Activated CD4-positive, CD25-positive, alpha-beta regulatory T cell treated with anti-CD3 and anti-CD28 coated beads, Interleukin-2, amount 50 U/mL, for 16 hours (primary cell): ENCODE results near the gene TMEM220.
"Not testable (repeated sequence)": the region's sequence is repeated elsewhere in the genome, so short reads cannot be mapped to it uniquely, and the experiment has no call there.

Source experiments
- DNase-seq: peaks from one replicate; pipeline ENCODE4 v3.0.0-alpha.2; 2020; ENCODE audit warnings: low read depth, low spot score

The TMEM220 gene

GRCh38 chr17:10754861-10755591, 25.2 kb upstream of the TMEM220 start:
- no peak for DNase-seq

GRCh38 chr17:10754109-10754508, 24.3 kb upstream of the TMEM220 start:
- DNase-seq, result no peak

GRCh38 chr17:10752696-10753095, 22.9 kb upstream of the TMEM220 start:
- no peak for DNase-seq

- no peak for DNase-seq
Measured at GRCh38 chr17:10751563-10751962, 21.7 kb upstream of the TMEM220 start.

- no peak for DNase-seq
Measured at GRCh38 chr17:10750210-10750609, 20.4 kb upstream of the TMEM220 start.

- DNase-seq, result no peak
Measured at GRCh38 chr17:10748531-10749181, 18.8 kb upstream of the TMEM220 start.

GRCh38 chr17:10745231-10745630, 15.4 kb upstream of the TMEM220 start:
- no peak for DNase-seq

GRCh38 chr17:10744501-10745000, 14.7 kb upstream of the TMEM220 start:
- no peak for DNase-seq

- DNase-seq, result no peak
Measured at GRCh38 chr17:10743316-10744009, 13.6 kb upstream of the TMEM220 start.

GRCh38 chr17:10742431-10742830, 12.6 kb upstream of the TMEM220 start:
- DNase-seq, result no peak

GRCh38 chr17:10741416-10742135, 11.8 kb upstream of the TMEM220 start:
- DNase-seq, result no peak

GRCh38 chr17:10739386-10739785, 9.6 kb upstream of the TMEM220 start:
- DNase-seq, result no peak

- no peak for DNase-seq
Measured at GRCh38 chr17:10738521-10739258, 8.9 kb upstream of the TMEM220 start.

GRCh38 chr17:10737736-10738135, 7.9 kb upstream of the TMEM220 start:
- DNase-seq, result no peak

- DNase-seq, result no peak
Measured at GRCh38 chr17:10737168-10737622, 7.4 kb upstream of the TMEM220 start.

- no peak for DNase-seq
Measured at GRCh38 chr17:10735821-10736220, 6.0 kb upstream of the TMEM220 start.

GRCh38 chr17:10735251-10735650, 5.4 kb upstream of the TMEM220 start:
- DNase-seq, result no peak

GRCh38 chr17:10733666-10734065, 3.8 kb upstream of the TMEM220 start:
- DNase-seq, result no peak

- not testable (repeated sequence) for DNase-seq
Measured at GRCh38 chr17:10732121-10732520, 2.3 kb upstream of the TMEM220 start.

GRCh38 chr17:10731408-10731879, 1.6 kb upstream of the TMEM220 start:
- no peak for DNase-seq

- DNase-seq, result not testable (repeated sequence)
Measured at GRCh38 chr17:10730247-10730646, 424 bp upstream of the TMEM220 start.
